Neural crest cell (in vitro differentiated cells): ENCODE measurements around the gene C10orf120. TPM values are rescaled to one million over a fixed set of nuclear protein-coding genes. Genes with fewer than 3 reads are reported as not detected.

Experiments used
- DNase-seq: peaks from one replicate; pipeline ENCODE4 v3.0.0; 2021; ENCODE audit warnings: low read depth, mixed read lengths, low spot score
- H3K27ac Mint-ChIP-seq: one replicate; pipeline ENCODE4 v1.8.0; 2021; ENCODE audit warnings: mild to moderate bottlenecking, mixed read lengths; ENCODE audit not compliant: unreplicated experiment
- H3K27me3 Mint-ChIP-seq: 2 replicates; pipeline ENCODE4 v1.8.0; 2021; ENCODE audit warnings: low read depth, mild to moderate bottlenecking, mixed read lengths
- H3K36me3 Mint-ChIP-seq: 2 replicates; pipeline ENCODE4 v1.8.0; 2021; ENCODE audit warnings: low read depth, mild to moderate bottlenecking, mixed read lengths
- H3K4me1 Mint-ChIP-seq: 2 replicates; pipeline ENCODE4 v1.8.0; 2021; ENCODE audit warnings: mixed read lengths
- H3K4me3 Mint-ChIP-seq: one replicate; pipeline ENCODE4 v1.8.0; 2021; ENCODE audit warnings: mild to moderate bottlenecking, mixed read lengths
- H3K9me3 Mint-ChIP-seq: 2 replicates; pipeline ENCODE4 v1.8.0; 2021; ENCODE audit warnings: mixed read lengths
- CTCF ChIP-seq: fragments of 200-600 bp; sonication (generic); conservative IDR thresholded peaks from 2 replicates; pipeline ENCODE4 v1.5.0; 2021; ENCODE audit warnings: antibody characterized with exemption, mild to moderate bottlenecking
- total RNA-seq: library from RNA; stranded (reverse); gene quantifications from 2 replicates; pipeline ENCODE4 v1.2.1, GENCODE V29; 2021

C10orf120 gene
- total RNA-seq, 1 donor from 2014 or later = not detected

GRCh38 chr10:122655524-122656307 is 43.9 kb downstream of the C10orf120 start:
- Mint-ChIP-seq H3K36me3 (no peaks in the 10 kb centered on the region), H3K4me1 (no peaks in the 10 kb centered on the region), H3K4me3 (no peak overlapping the region), H3K27me3 (peaks cover 53% of the 10 kb centered on the region), H3K9me3 (no peaks in the 10 kb centered on the region), H3K27ac (no peak overlapping the region)
- no peak for DNase-seq
- no peak for TF ChIP-seq CTCF

GRCh38 chr10:122650331-122650730 is 49.3 kb downstream of the C10orf120 start:
- no peak overlapping the region for H3K4me3 Mint-ChIP-seq
- H3K27me3 Mint-ChIP-seq = peaks cover 55% of the 10 kb centered on the region
- no peak for DNase-seq
- no peaks in the 10 kb centered on the region for H3K36me3 Mint-ChIP-seq
- H3K4me1 Mint-ChIP-seq = peaks cover 5% of the 10 kb centered on the region
- H3K9me3 Mint-ChIP-seq = no peaks in the 10 kb centered on the region
- TF ChIP-seq CTCF = no peak
- no peak overlapping the region for H3K27ac Mint-ChIP-seq

GRCh38 chr10:122649903-122650302 is 49.7 kb downstream of the C10orf120 start:
- Mint-ChIP-seq H3K4me1 (peaks cover 5% of the 10 kb centered on the region), H3K36me3 (no peaks in the 10 kb centered on the region), H3K4me3 (no peak overlapping the region), H3K27ac (no peak overlapping the region), H3K9me3 (no peaks in the 10 kb centered on the region), H3K27me3 (peaks cover 52% of the 10 kb centered on the region)
- TF ChIP-seq CTCF = no peak
- DNase-seq = no peak

GRCh38 chr10:122648599-122649428 is 50.8 kb downstream of the C10orf120 start:
- no peak overlapping the region for H3K4me3 Mint-ChIP-seq
- H3K27me3 Mint-ChIP-seq = peaks cover 47% of the 10 kb centered on the region
- DNase-seq = peak; percentile 70
- H3K27ac Mint-ChIP-seq = no peak overlapping the region
- no peaks in the 10 kb centered on the region for H3K36me3 Mint-ChIP-seq
- peak; percentile 83 for TF ChIP-seq CTCF
- peaks cover 5% of the 10 kb centered on the region for H3K4me1 Mint-ChIP-seq
- no peaks in the 10 kb centered on the region for H3K9me3 Mint-ChIP-seq

Other genes with a start within 250 kb of the C10orf120 start
- gene ARMS2, start 245.2 kb downstream of the C10orf120 start, total RNA-seq = not detected in 2 replicates
- gene HTRA1, start 238.3 kb downstream of the C10orf120 start, total RNA-seq = 8.2 and 9.0 TPM in 2 replicates
- gene DMBT1, start 139.1 kb downstream of the C10orf120 start, total RNA-seq = not detected in 2 replicates
- not detected in 2 replicates for gene CUZD1, start 146.0 kb upstream of the C10orf120 start, total RNA-seq
- not detected in 2 replicates for gene FAM24B, start 179.7 kb upstream of the C10orf120 start, total RNA-seq
- gene FAM24A, start 210.8 kb upstream of the C10orf120 start, total RNA-seq = not detected in 2 replicates